SK-N-SH treated with all-trans-retinoic acid at 6 μM for 48 hours (cell line): Measurements from ENCODE around the gene NCKAP5.

Experiments used
- BACH2 ChIP-seq: fragments of 250-450 bp; sonication (Bioruptor Pico); IDR thresholded peaks from 2 replicates; pipeline ENCODE4 v1.9.0; 2021; ENCODE audit warnings: mild to moderate bottlenecking, borderline replicate concordance
- OSR1 ChIP-seq: fragments of 250-450 bp; sonication (Bioruptor Pico); IDR thresholded peaks from 2 replicates; pipeline ENCODE4 v1.8.0; 2022; ENCODE audit warnings: moderate library complexity, mild to moderate bottlenecking, inconsistent platforms
- RARB ChIP-seq: fragments of 250-450 bp; sonication (Bioruptor Pico); IDR thresholded peaks from 2 replicates; pipeline ENCODE4 v1.8.0; 2021; ENCODE audit warnings: mild to moderate bottlenecking, moderate library complexity
- SNAI2 ChIP-seq: fragments of 250-450 bp; sonication (Bioruptor Pico); IDR thresholded peaks from 2 replicates; pipeline ENCODE4 v1.5.0; 2020; ENCODE audit warnings: mild to moderate bottlenecking, moderate library complexity
- TCF4 ChIP-seq: fragments of 250-450 bp; sonication (Bioruptor Pico); IDR thresholded peaks from 2 replicates; pipeline ENCODE4 v1.8.0; 2021; ENCODE audit warnings: mild to moderate bottlenecking, moderate library complexity, borderline replicate concordance
- TOX ChIP-seq: fragments of 250-450 bp; sonication (Bioruptor Pico); IDR thresholded peaks from 2 replicates; pipeline ENCODE4 v1.8.0; 2021; ENCODE audit warnings: mild to moderate bottlenecking, moderate library complexity, borderline replicate concordance
- ZFP30 ChIP-seq: fragments of 450-650 bp; formaldehyde crosslinking; IDR thresholded peaks from 2 replicates; pipeline ENCODE4 v1.5.0; 2022; ENCODE audit warnings: mild to moderate bottlenecking, moderate library complexity
- TF ChIP-seq, protein P1 (sequence below): fragments of 250-450 bp; sonication (Bioruptor Pico); IDR thresholded peaks from 2 replicates; pipeline ENCODE4 v1.8.0; 2020; ENCODE audit warnings: mild to moderate bottlenecking, moderate library complexity, borderline replicate concordance

- TF ChIP-seq TOX (CRISPR knock-in tag) (no peak), SNAI2 (no peak), OSR1 (CRISPR knock-in tag) (no peak), RARB (CRISPR knock-in tag) (no peak), TCF4 (CRISPR knock-in tag) (no peak), BACH2 (CRISPR knock-in tag) (no peak), ZFP30 (no peak)
- TF ChIP-seq, protein P1, sequence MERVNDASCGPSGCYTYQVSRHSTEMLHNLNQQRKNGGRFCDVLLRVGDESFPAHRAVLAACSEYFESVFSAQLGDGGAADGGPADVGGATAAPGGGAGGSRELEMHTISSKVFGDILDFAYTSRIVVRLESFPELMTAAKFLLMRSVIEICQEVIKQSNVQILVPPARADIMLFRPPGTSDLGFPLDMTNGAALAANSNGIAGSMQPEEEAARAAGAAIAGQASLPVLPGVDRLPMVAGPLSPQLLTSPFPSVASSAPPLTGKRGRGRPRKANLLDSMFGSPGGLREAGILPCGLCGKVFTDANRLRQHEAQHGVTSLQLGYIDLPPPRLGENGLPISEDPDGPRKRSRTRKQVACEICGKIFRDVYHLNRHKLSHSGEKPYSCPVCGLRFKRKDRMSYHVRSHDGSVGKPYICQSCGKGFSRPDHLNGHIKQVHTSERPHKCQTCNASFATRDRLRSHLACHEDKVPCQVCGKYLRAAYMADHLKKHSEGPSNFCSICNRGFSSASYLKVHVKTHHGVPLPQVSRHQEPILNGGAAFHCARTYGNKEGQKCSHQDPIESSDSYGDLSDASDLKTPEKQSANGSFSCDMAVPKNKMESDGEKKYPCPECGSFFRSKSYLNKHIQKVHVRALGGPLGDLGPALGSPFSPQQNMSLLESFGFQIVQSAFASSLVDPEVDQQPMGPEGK (CRISPR knock-in tag), result no peak
These were observed 828.1 kb downstream of the NCKAP5 start for GRCh38 chr2:132740081-132740720.
